Measurements from ENCODE around the gene PPP2R5C. TPM values are rescaled to one million over a fixed set of nuclear protein-coding genes. Genes with fewer than 3 reads are reported as not detected.

The PPP2R5C gene
- total and polyA plus RNA-seq, 2 of the 4 experiments (the other 2 are of a cell fraction), result 65.9 to 78.7 TPM

- Histone ChIP-seq H2BK15ac (ENCODE audit: low read depth, low read length) (peak overlapping the region; percentile 66; the same call in 1 of the 3 replicates), H3K4me1 (ENCODE audit: control insufficient read depth, insufficient read depth, low read length) (peaks cover 11% of the 10 kb centered on the region), H3K9ac (ENCODE audit: low read depth, low read length) (no peak overlapping the region; the same call in 1 of the 2 replicates), H4K5ac (ENCODE audit: low read depth, low read length) (no peak overlapping the region), H3K4ac (ENCODE audit: low read depth, low read length) (peak overlapping the region; percentile 42), H3K18ac (ENCODE audit: low read depth, low read length) (no peak overlapping the region), H2BK120ac (ENCODE audit: low read depth, low read length) (peak overlapping the region; percentile 61), H3K23ac (ENCODE audit: low read depth, low read length) (peak overlapping the region; percentile 50; the same call in 1 of the 2 replicates), H4K8ac (ENCODE audit: low read depth in 2 of 2, low read length in 2 of 2) (peak overlapping the region; percentile 55 to 71), H3K4me3 (ENCODE audit: insufficient read depth, low read depth, low read length) (no peak overlapping the region), H2BK20ac (ENCODE audit: low read depth, low read length) (peak overlapping the region; percentile 18), H3K79me1 (ENCODE audit: low read depth in 1 of 2, low read length in 2 of 2) (peaks cover 0 to 43% of the 10 kb centered on the region in 2 experiments; a peak in 3 of 4 replicates), H2AK5ac (ENCODE audit: low read depth, low read length) (peak overlapping the region; percentile 46), H3K36me3 (ENCODE audit: control insufficient read depth, insufficient read depth, low read length) (peaks cover 2% of the 10 kb centered on the region; the same call in 1 of the 2 replicates), H2BK5ac (ENCODE audit: low read depth, low read length, poor library complexity, severe bottlenecking) (peak overlapping the region; percentile 39), H3K9me1 (ENCODE audit: insufficient read depth, low read length) (peaks cover 16% of the 10 kb centered on the region), H3K4me2 (ENCODE audit: low read depth, low read length) (peak overlapping the region; percentile 48), H3K14ac (replicated peaks; ENCODE audit: low read depth, low read length) (peak overlapping the region; percentile 23; the same call in 1 of the 2 replicates), H3K27me3 (ENCODE audit: control insufficient read depth, insufficient read depth, low read length) (no peaks in the 10 kb centered on the region), H3K9me3 (ENCODE audit: control insufficient read depth, insufficient read depth, low read length) (no peaks in the 10 kb centered on the region), H2AFZ (replicated peaks; ENCODE audit: low read length, poor library complexity) (peak overlapping the region; percentile 92), H4K20me1 (ENCODE audit: insufficient read depth, low read length) (peaks cover 32% of the 10 kb centered on the region), H3K56ac (ENCODE audit: extremely low read depth, insufficient read depth, low read length) (no peak overlapping the region), H4K91ac (ENCODE audit: insufficient read depth, low read depth, low read length) (peak overlapping the region; percentile 40), H3K27ac (ENCODE audit: insufficient read depth, low read length) (peak overlapping the region; percentile 35; the same call in 1 of the 2 replicates), H2AK9ac (replicated peaks; ENCODE audit: low read depth, low read length, poor library complexity) (peak overlapping the region; percentile 77)
- ChIA-PET POLR2A (ENCODE audit: unreplicated experiment) (no interaction called here), CTCF (interaction anchor here (0.5 kb wide), 1 partner anchor 129 kb away, joined by 5 read pairs; no protein-coding TSS in a partner anchor)
- intact Hi-C loops (cut with micrococcal nuclease) (loop anchor here (1.0 to 5.0 kb wide), 3 partner anchors 17 to 256 kb away; no protein-coding TSS in a partner anchor), dilution Hi-C loops (cut with HindIII; ENCODE audit: low sequenced_read_pairs, unreplicated experiment) (no loop called here), in situ Hi-C loops (cut with MboI; ENCODE audit: low sequenced_read_pairs) (loop anchor here (5.0 to 25.0 kb wide), 2 partner anchors 196 to 349 kb away; partner anchors contain the start of genes MOK and ZNF839)
- DNase-seq (no peak), ATAC-seq (ENCODE audit: low read depth) (no peak)
- no TSS peak for BruUV-seq (replicated peaks)
- WGBS, 2 experiments (ENCODE audit: extremely low coverage in 2 of 2, insufficient read length in 1 of 2), result 0% methylated on average over 4 of the region's 20 CpGs; no CpG with 5 or more reads in 1 of the 2 experiments
- TF ChIP-seq CEBPB (IDR thresholded peaks at IDR 0.05; ENCODE audit: low read depth, low read length), result no peak
- no peak for TF ChIP-seq MAFK (IDR thresholded peaks at IDR 0.05; ENCODE audit: low read depth, low read length)
- no peak for TF ChIP-seq FOS (IDR thresholded peaks at IDR 0.05; ENCODE audit: low read depth, low read length)
- no peak for TF ChIP-seq CTCF (conservative IDR thresholded peaks at IDR 0.05; ENCODE audit: low read depth, low read length)
- no peak for TF ChIP-seq POLR2A (IDR thresholded peaks at IDR 0.05; ENCODE audit: low read depth, low read length)
- TF ChIP-seq BHLHE40 (IDR thresholded peaks at IDR 0.05; ENCODE audit: low read depth, low read length), result no peak
- TF ChIP-seq SMC3 (IDR thresholded peaks at IDR 0.05; ENCODE audit: low read depth, low read length), result no peak
- TF ChIP-seq MAZ (IDR thresholded peaks at IDR 0.05; ENCODE audit: borderline replicate concordance, low read depth, low read length), result no peak
- TF ChIP-seq, protein P1, sequence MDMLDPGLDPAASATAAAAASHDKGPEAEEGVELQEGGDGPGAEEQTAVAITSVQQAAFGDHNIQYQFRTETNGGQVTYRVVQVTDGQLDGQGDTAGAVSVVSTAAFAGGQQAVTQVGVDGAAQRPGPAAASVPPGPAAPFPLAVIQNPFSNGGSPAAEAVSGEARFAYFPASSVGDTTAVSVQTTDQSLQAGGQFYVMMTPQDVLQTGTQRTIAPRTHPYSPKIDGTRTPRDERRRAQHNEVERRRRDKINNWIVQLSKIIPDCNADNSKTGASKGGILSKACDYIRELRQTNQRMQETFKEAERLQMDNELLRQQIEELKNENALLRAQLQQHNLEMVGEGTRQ (IDR thresholded peaks at IDR 0.05; ENCODE audit: low read depth, low read length), result no peak
- TF ChIP-seq, protein P2, sequence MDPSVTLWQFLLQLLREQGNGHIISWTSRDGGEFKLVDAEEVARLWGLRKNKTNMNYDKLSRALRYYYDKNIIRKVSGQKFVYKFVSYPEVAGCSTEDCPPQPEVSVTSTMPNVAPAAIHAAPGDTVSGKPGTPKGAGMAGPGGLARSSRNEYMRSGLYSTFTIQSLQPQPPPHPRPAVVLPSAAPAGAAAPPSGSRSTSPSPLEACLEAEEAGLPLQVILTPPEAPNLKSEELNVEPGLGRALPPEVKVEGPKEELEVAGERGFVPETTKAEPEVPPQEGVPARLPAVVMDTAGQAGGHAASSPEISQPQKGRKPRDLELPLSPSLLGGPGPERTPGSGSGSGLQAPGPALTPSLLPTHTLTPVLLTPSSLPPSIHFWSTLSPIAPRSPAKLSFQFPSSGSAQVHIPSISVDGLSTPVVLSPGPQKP (IDR thresholded peaks at IDR 0.05; ENCODE audit: borderline replicate concordance, low read depth, low read length), result no peak
- TF ChIP-seq CHD1 (IDR thresholded peaks at IDR 0.05; ENCODE audit: low read depth, low read length), result no peak
- TF ChIP-seq MXI1 (IDR thresholded peaks at IDR 0.05; ENCODE audit: borderline replicate concordance, low read depth, low read length), result no peak
- no peak for TF ChIP-seq RFX5 (IDR thresholded peaks at IDR 0.05; ENCODE audit: low read depth, low read length)
- no peak for TF ChIP-seq NFE2L2 (IDR thresholded peaks at IDR 0.05; ENCODE audit: low read depth, low read length)
These were observed 202.3 kb downstream of the PPP2R5C start for GRCh38 chr14:101963656-101964296.
